A549 (cell line): ENCODE measurements around the gene TUBGCP6. TPM values are rescaled to one million over a fixed set of nuclear protein-coding genes. Genes with fewer than 3 reads are reported as not detected.
"Not testable (repeated sequence)": the region's sequence is repeated elsewhere in the genome, so short reads cannot be mapped to it uniquely, and the experiment has no call there.

Source experiments
- ATAC-seq, 2 experiments: fragments of 200-7000 bp in 1 of 2; fragments of >200 bp in 1 of 2; cut with Nextera tagmentation in 1 of 2; cut with Tn5 transposase in 1 of 2; 3 replicates each; pipeline versions ENCODE4 v1.8.0 to v1.9.1; 2018 to 2020; ENCODE audit warnings: mild to moderate bottlenecking in 1 of 2, moderate library complexity in 1 of 2
- CTCF ChIA-PET: fragments of 300-600 bp; sonication (Branson Sonifier 250); formaldehyde crosslinking; extraction: SDS; loops from one replicate; lab custom pipeline; 2021; ENCODE audit warnings: antibody characterized with exemption, inconsistent platforms; lab: Yijun Ruan, JAX
- POLR2A ChIA-PET: fragments of 350-600 bp; formaldehyde crosslinking; extraction: SDS; loops from one replicate; lab custom pipeline; 2021; ENCODE audit warnings: antibody characterized with exemption, inconsistent platforms; lab: Yijun Ruan, JAX
- DNase-seq, 2 experiments: peaks; one replicate each; pipeline versions ENCODE4 v3.0.0 to v3.0.0-alpha.2; 2011 to 2016; ENCODE audit warnings: low read depth in 1 of 2, low spot score in 1 of 2
- FAIRE-seq: peaks from 2 replicates; lab custom pipeline; 2011; peaks lifted over from hg19 to GRCh38; lab: Jason Lieb, UNC
- H3K27ac ChIP-seq, 2 experiments: fragments of >200 bp; sonication (Bioruptor Twin); formaldehyde crosslinking; 3 replicates each; pipeline ENCODE4 v1.5.1; 2016 to 2017
- H3K4me1 ChIP-seq: fragments of >200 bp; sonication (Bioruptor Twin); formaldehyde crosslinking; 3 replicates; pipeline ENCODE4 v1.6.1; 2016
- H3K4me2 ChIP-seq: fragments of >200 bp; sonication (Bioruptor Twin); formaldehyde crosslinking; 3 replicates; pipeline ENCODE4 v1.6.1; 2016
- H3K4me3 ChIP-seq: fragments of >200 bp; sonication (Bioruptor Twin); formaldehyde crosslinking; 3 replicates; pipeline ENCODE4 v1.5.1; 2016
- H3K9me3 ChIP-seq: fragments of >200 bp; sonication (Bioruptor Twin); formaldehyde crosslinking; 3 replicates; pipeline ENCODE4 v1.6.1; 2016
- BHLHE40 ChIP-seq: IDR thresholded peaks from 2 replicates; pipeline ENCODE4 v1.6.1; 2012; ENCODE audit warnings: low read depth, low read length, inconsistent platforms
- CBX2 ChIP-seq: fragments of 200-600 bp; sonication (generic); IDR thresholded peaks from 2 replicates; pipeline ENCODE4 v1.6.1; 2016; ENCODE audit warnings: low read depth, mild to moderate bottlenecking, borderline replicate concordance
- CEBPB ChIP-seq, 2 experiments: fragments of >200 bp in 1 of 2; sonication (Bioruptor Twin) in 1 of 2; formaldehyde crosslinking in 1 of 2; IDR thresholded peaks; 2 replicates each; pipeline ENCODE4 v1.6.1; 2012 to 2016
- EHMT2 ChIP-seq: fragments of 200-600 bp; sonication (generic); IDR thresholded peaks from 2 replicates; pipeline ENCODE4 v1.6.1; 2016; ENCODE audit warnings: antibody characterized with exemption, low read depth, mild to moderate bottlenecking, moderate library complexity
- EP300 ChIP-seq, 2 experiments: fragments of >200 bp; sonication (Bioruptor Twin); formaldehyde crosslinking; IDR thresholded peaks; 2 replicates in 1 of 2; 3 replicates in 1 of 2; pipeline ENCODE4 v1.6.1; 2016 to 2017
- FOXS1 ChIP-seq: fragments of 250-450 bp; sonication (Bioruptor Pico); IDR thresholded peaks from 2 replicates; pipeline ENCODE4 v1.5.0; 2020; ENCODE audit warnings: mild to moderate bottlenecking, moderate library complexity
- GATA3 ChIP-seq: IDR thresholded peaks from 2 replicates; pipeline ENCODE4 v1.6.1; 2012; ENCODE audit warnings: borderline replicate concordance
- HDAC2 ChIP-seq: fragments of 200-600 bp; sonication (generic); IDR thresholded peaks from 2 replicates; pipeline ENCODE4 v1.6.1; 2016
- HOXB13 ChIP-seq: fragments of 250-450 bp; sonication (Bioruptor Pico); IDR thresholded peaks from 2 replicates; pipeline ENCODE4 v1.5.0; 2020; ENCODE audit warnings: low read depth, mild to moderate bottlenecking, moderate library complexity
- HOXB5 ChIP-seq: fragments of 250-450 bp; sonication (Bioruptor Pico); IDR thresholded peaks from 2 replicates; pipeline ENCODE4 v1.5.0; 2020; ENCODE audit warnings: mild to moderate bottlenecking, moderate library complexity
- JUN ChIP-seq, 2 experiments: fragments of >200 bp; sonication (Bioruptor Twin); formaldehyde crosslinking; IDR thresholded peaks; 2 replicates in 1 of 2; 3 replicates in 1 of 2; pipeline ENCODE4 v1.6.1; 2016 to 2017
- KDM5A ChIP-seq: fragments of 200-600 bp; sonication (generic); IDR thresholded peaks from 2 replicates; pipeline ENCODE4 v1.6.1; 2016; ENCODE audit warnings: antibody characterized with exemption, mild to moderate bottlenecking
- MAFK ChIP-seq: fragments of 450-650 bp; IDR thresholded peaks from 2 replicates; pipeline ENCODE4 v1.6.1; 2014; ENCODE audit not compliant: partially characterized antibody
- NFE2L2 ChIP-seq: fragments of 150-350 bp; conservative IDR thresholded peaks from 2 replicates; pipeline ENCODE4 v1.6.1; 2014; ENCODE audit warnings: low read length
- PHF8 ChIP-seq: fragments of 200-600 bp; sonication (generic); IDR thresholded peaks from 2 replicates; pipeline ENCODE4 v1.6.1; 2016; ENCODE audit warnings: low read depth, mild to moderate bottlenecking, antibody characterized with exemption, moderate library complexity, borderline replicate concordance
- POLR2A ChIP-seq: IDR thresholded peaks from 2 replicates; pipeline ENCODE4 v1.6.1; 2012; ENCODE audit warnings: mild to moderate bottlenecking, low read length
- SREBF2 ChIP-seq: fragments of 450-650 bp; IDR thresholded peaks from 2 replicates; pipeline ENCODE4 v1.6.1; 2014; ENCODE audit warnings: mild to moderate bottlenecking, moderate library complexity
- ZC3H11A ChIP-seq: fragments of 450-650 bp; IDR thresholded peaks from 2 replicates; pipeline ENCODE4 v1.6.1; 2014; ENCODE audit warnings: antibody characterized with exemption, mild to moderate bottlenecking
- ZFP36 ChIP-seq: fragments of 450-650 bp; IDR thresholded peaks from 2 replicates; pipeline ENCODE4 v1.6.1; 2014; ENCODE audit warnings: borderline replicate concordance; ENCODE audit not compliant: partially characterized antibody
- ZNF302 ChIP-seq: fragments of 250-450 bp; sonication (Bioruptor Pico); IDR thresholded peaks from 2 replicates; pipeline ENCODE4 v1.9.0; 2021; ENCODE audit warnings: inconsistent platforms, mild to moderate bottlenecking, moderate library complexity
- ZSCAN20 ChIP-seq: fragments of 250-450 bp; sonication (Bioruptor Pico); IDR thresholded peaks from 2 replicates; pipeline ENCODE4 v1.8.0; 2022; ENCODE audit warnings: mild to moderate bottlenecking, moderate library complexity
- WGBS: methylation state at CpG from one replicate; pipeline ENCODE4 v1.1.6; 2017; ENCODE audit errors: missing lambda C conversion rate; 5-methylcytosine and 5-hydroxymethylcytosine counted together
- polyA plus RNA-seq, 4 experiments: library from polyadenylated mRNA; depleted of rRNA in 3 of 4; stranded (reverse); fragments of >200 nt; fragmentation: RNase III in 1 of 4; extraction: RNeasy Plus Mini Kit Qiagen cat#74134 plus additional on column Dnase treatment in 1 of 4; gene quantifications; 2 replicates in 3 of 4; 3 replicates in 1 of 4; pipeline ENCODE4 v1.2.3, GENCODE V29; 2011 to 2017
- TF ChIP-seq, protein P1 (sequence below): fragments of >200 bp; sonication (Bioruptor Twin); formaldehyde crosslinking; IDR thresholded peaks from 3 replicates; pipeline ENCODE4 v1.5.1; 2016
- TF ChIP-seq, protein P2 (sequence below): fragments of 450-650 bp; IDR thresholded peaks from 2 replicates; pipeline ENCODE4 v1.6.1; 2014; ENCODE audit warnings: antibody characterized with exemption
- TF ChIP-seq, protein P3 (sequence below): fragments of >200 bp; sonication (Bioruptor Twin); formaldehyde crosslinking; IDR thresholded peaks from 2 replicates; pipeline ENCODE4 v1.6.1; 2016
- TF ChIP-seq, protein P4 (sequence below): IDR thresholded peaks from 2 replicates; pipeline ENCODE4 v1.6.1; 2012
- TF ChIP-seq, protein P5 (sequence below): fragments of 200-600 bp; sonication (generic); IDR thresholded peaks from 2 replicates; pipeline ENCODE4 v1.6.1; 2016; ENCODE audit warnings: antibody characterized with exemption, mild to moderate bottlenecking, moderate library complexity

Gene TUBGCP6
- polyA plus RNA-seq, 2 of the 4 experiments (the other 2 are of a cell fraction), result 6.5 to 14.2 TPM

DNA sequence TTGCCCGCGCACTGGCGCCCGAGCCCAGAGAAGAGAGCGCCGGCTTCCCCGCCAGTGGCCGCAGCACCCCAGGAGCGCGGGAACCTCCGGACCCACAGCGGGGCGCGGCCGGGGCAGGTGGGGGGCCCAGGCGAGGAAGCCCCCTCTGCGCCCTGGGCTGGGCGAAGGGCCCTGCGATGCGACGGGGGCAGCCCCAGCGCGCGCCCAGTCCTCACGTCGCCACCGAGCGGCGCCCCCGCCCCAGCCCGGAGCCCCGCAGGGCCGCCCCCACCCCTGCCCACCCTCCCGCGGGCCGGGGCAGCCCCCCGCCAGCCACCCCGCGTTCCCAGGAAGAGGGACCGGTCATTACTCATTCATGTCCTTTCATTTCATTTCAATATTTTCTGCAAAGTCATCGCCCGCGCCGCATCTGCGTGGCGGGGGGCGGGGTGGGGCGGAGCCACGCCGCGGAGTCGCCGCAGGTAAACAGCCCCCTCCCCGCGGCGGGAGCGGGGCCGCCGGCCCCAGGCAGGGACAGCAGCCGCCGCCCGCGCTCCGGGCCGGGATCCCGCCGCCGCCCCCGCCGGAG is 75.0 kb downstream of the TUBGCP6 start:
- WGBS, result no CpG with 5 or more reads among the region's 70 CpGs
- POLR2A ChIA-PET, result no interaction called here
- CTCF ChIA-PET, result interaction anchor here (1.2 kb wide), 1 partner anchor 62 kb away, joined by 3 read pairs; no protein-coding TSS in a partner anchor
- no peaks in the 10 kb centered on the region for H3K9me3 ChIP-seq
- peaks cover 7% of the 10 kb centered on the region; the same call in 1 of the 3 replicates for H3K4me1 ChIP-seq
- no peak for FAIRE-seq
- peak; percentile 25 to 51; a peak in 4 of 6 replicates for ATAC-seq
- peak overlapping the region; percentile 90 to 97 for H3K27ac ChIP-seq
- DNase-seq, result no peak
- peak overlapping the region; percentile 96 for H3K4me2 ChIP-seq
- TF ChIP-seq SREBF2 (no peak), EHMT2 (no peak), KDM5A (no peak), ZNF302 (CRISPR knock-in tag) (no peak), NFE2L2 (0 out of 2 replicates have a peak, but pooled peaks have one; percentile 40), ZFP36 (no peak), JUN (IDR thresholded peaks at IDR 0.05) (no peak), MAFK (peak; percentile 35), HOXB13 (no peak), GATA3 (no peak), POLR2A (no peak), HOXB5 (no peak)
- TF ChIP-seq, protein P1, sequence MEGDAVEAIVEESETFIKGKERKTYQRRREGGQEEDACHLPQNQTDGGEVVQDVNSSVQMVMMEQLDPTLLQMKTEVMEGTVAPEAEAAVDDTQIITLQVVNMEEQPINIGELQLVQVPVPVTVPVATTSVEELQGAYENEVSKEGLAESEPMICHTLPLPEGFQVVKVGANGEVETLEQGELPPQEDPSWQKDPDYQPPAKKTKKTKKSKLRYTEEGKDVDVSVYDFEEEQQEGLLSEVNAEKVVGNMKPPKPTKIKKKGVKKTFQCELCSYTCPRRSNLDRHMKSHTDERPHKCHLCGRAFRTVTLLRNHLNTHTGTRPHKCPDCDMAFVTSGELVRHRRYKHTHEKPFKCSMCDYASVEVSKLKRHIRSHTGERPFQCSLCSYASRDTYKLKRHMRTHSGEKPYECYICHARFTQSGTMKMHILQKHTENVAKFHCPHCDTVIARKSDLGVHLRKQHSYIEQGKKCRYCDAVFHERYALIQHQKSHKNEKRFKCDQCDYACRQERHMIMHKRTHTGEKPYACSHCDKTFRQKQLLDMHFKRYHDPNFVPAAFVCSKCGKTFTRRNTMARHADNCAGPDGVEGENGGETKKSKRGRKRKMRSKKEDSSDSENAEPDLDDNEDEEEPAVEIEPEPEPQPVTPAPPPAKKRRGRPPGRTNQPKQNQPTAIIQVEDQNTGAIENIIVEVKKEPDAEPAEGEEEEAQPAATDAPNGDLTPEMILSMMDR, result 0 out of 3 replicates have a peak, but pooled peaks have one; percentile 13
- peak overlapping the region; percentile 81 for H3K4me3 ChIP-seq

DNA sequence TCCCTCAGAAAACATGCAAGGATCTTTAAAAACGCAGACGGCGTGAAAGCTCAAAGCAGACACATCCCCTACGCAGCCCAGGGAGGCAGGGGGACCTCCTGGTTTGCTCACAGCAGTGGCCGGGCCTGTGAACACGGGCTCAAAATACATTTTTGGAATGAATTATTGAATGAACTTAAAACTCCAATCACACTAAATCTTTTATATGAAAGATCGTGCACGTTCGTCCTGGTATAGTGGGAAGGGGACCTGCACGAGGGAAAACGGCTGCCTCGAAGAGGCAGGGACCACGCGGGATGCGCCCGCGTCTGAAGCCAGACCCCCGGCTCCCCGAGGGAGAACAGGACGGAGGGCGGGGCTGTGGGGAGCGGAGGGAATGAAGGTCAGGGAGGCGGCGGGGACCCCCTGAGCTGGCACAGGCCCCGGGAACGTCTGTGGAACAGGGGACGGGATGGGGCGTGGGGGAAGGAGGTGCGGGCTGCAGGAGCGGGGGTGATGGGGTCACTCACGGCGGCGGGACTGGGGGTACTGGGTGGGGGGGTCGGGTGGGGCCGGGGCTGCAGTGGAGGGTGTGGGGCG is 75.6 kb downstream of the TUBGCP6 start:
- POLR2A ChIA-PET, result no interaction called here
- FAIRE-seq, result no peak
- CTCF ChIA-PET, result no interaction called here
- no peaks in the 10 kb centered on the region for H3K9me3 ChIP-seq
- peak overlapping the region; percentile 90 to 97 for H3K27ac ChIP-seq
- no peak; a peak in 1 of 6 replicates for ATAC-seq
- peaks cover 7% of the 10 kb centered on the region; the same call in 1 of the 3 replicates for H3K4me1 ChIP-seq
- peak overlapping the region; percentile 81 for H3K4me3 ChIP-seq
- DNase-seq, result no peak
- TF ChIP-seq, protein P2, sequence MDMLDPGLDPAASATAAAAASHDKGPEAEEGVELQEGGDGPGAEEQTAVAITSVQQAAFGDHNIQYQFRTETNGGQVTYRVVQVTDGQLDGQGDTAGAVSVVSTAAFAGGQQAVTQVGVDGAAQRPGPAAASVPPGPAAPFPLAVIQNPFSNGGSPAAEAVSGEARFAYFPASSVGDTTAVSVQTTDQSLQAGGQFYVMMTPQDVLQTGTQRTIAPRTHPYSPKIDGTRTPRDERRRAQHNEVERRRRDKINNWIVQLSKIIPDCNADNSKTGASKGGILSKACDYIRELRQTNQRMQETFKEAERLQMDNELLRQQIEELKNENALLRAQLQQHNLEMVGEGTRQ, result no peak
- TF ChIP-seq CEBPB (IDR thresholded peaks at IDR 0.05) (no peak), FOXS1 (no peak), ZC3H11A (no peak), CBX2 (no peak), PHF8 (no peak), GATA3 (no peak), HDAC2 (no peak), SREBF2 (no peak), BHLHE40 (no peak), ZSCAN20 (CRISPR knock-in tag) (no peak), EP300 (IDR thresholded peaks at IDR 0.05) (no peak)
- TF ChIP-seq, protein P3, sequence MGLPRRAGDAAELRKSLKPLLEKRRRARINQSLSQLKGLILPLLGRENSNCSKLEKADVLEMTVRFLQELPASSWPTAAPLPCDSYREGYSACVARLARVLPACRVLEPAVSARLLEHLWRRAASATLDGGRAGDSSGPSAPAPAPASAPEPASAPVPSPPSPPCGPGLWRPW, result no peak
- TF ChIP-seq, protein P4, sequence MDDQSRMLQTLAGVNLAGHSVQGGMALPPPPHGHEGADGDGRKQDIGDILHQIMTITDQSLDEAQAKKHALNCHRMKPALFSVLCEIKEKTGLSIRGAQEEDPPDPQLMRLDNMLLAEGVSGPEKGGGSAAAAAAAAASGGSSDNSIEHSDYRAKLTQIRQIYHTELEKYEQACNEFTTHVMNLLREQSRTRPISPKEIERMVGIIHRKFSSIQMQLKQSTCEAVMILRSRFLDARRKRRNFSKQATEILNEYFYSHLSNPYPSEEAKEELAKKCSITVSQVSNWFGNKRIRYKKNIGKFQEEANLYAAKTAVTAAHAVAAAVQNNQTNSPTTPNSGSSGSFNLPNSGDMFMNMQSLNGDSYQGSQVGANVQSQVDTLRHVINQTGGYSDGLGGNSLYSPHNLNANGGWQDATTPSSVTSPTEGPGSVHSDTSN, result no peak
- TF ChIP-seq, protein P5, sequence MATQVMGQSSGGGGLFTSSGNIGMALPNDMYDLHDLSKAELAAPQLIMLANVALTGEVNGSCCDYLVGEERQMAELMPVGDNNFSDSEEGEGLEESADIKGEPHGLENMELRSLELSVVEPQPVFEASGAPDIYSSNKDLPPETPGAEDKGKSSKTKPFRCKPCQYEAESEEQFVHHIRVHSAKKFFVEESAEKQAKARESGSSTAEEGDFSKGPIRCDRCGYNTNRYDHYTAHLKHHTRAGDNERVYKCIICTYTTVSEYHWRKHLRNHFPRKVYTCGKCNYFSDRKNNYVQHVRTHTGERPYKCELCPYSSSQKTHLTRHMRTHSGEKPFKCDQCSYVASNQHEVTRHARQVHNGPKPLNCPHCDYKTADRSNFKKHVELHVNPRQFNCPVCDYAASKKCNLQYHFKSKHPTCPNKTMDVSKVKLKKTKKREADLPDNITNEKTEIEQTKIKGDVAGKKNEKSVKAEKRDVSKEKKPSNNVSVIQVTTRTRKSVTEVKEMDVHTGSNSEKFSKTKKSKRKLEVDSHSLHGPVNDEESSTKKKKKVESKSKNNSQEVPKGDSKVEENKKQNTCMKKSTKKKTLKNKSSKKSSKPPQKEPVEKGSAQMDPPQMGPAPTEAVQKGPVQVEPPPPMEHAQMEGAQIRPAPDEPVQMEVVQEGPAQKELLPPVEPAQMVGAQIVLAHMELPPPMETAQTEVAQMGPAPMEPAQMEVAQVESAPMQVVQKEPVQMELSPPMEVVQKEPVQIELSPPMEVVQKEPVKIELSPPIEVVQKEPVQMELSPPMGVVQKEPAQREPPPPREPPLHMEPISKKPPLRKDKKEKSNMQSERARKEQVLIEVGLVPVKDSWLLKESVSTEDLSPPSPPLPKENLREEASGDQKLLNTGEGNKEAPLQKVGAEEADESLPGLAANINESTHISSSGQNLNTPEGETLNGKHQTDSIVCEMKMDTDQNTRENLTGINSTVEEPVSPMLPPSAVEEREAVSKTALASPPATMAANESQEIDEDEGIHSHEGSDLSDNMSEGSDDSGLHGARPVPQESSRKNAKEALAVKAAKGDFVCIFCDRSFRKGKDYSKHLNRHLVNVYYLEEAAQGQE, result no peak
- TF ChIP-seq, all 56 proteins: peak for 0
- peak overlapping the region; percentile 96 for H3K4me2 ChIP-seq
- WGBS, result 80% methylated on average over 26 of the region's 36 CpGs

DNA sequence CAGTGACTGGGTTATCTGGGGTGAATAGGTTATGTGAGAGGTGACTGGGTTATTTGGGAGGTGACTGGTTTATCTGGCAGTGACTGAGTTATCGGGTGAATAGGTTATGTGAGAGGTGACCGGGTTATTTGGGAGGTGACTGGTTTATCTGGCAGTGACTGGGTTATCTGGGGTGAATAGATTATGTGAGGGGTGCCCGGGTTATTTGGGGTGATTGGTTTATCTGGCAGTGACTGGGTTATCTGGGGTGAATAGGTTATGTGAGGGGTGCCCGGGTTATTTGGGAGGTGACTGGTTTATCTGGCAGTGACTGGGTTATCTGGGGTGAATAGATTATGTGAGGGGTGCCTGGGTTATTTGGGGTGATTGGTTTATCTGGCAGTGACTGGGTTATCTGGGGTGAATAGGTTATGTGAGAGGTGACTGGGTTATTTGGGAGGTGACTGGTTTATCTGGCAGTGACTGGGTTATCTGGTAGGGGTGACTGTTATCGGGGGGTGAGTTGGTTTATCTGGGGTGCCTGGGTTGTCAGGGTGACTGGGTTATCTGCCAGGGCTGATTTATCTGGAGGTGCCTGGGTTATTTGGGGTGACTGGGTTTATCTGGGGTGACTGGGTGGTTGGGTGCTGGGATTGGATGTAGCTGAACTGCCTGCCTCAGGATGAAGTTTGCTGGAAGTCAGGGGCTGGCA is 76.2 kb downstream of the TUBGCP6 start:
- DNase-seq, FAIRE-seq, H3K4me2 ChIP-seq, H3K4me3 ChIP-seq, ATAC-seq, CTCF ChIA-PET, H3K9me3 ChIP-seq, POLR2A ChIA-PET, H3K4me1 ChIP-seq: not testable (repeated sequence)
- H3K27ac ChIP-seq, result peak overlapping the region in 1 of 2 experiments; percentile 97; a peak in 2 of 6 replicates
- 92% methylated on average over 5 of the region's 5 CpGs for WGBS
